Measurements from ENCODE around the gene RTEL1. TPM values are rescaled to one million over a fixed set of nuclear protein-coding genes. Genes with fewer than 3 reads are reported as not detected.
A peak's percentile ranks its signal among the peaks of the same experiment; 100 is the strongest.

The RTEL1 gene
- total and polyA plus RNA-seq, 9 of the 15 experiments (the other 6 are each of a cell fraction or from before 2014, with no cell fraction given) = 0.36 to 61.0 (median 17.9) TPM

DNA sequence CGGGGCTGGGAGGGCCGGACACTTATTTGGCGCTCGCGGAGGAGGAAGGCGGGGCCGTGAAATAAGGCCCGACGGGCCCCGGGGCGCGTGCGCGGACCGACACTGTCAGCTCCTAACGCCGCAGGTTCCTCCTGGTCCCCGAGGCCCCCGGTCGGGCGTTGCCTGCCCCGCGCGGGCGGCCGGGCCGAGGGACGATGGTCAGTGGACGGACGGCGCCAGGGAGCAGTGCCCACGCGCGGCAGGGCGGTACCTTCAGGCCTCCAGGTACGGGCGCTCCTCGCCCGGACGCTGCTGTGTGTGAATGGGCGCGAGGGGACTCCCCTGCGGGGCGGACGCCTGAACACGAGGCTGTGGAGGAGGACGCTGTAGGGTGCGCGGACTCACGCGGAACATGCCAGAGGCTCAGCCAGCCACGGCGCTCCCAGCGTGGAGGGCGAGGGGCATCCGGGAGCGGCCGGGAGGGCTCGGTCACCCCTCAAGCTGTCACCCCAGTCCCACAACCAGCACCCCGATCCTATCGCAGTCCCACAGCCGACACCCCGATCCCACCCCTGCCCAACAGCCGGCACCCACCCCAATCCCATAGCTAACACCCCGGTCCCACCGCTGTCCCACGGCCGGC lies 30.9 kb upstream of the RTEL1 start (continued):
- TF ChIP-seq BRCA1 (IDR thresholded peaks at IDR 0.05) (no peak), BRCA1 (CRISPR knock-in tag; IDR thresholded peaks at IDR 0.05) (0 out of 2 replicates have a peak, but pooled peaks have one; percentile 74), TRIM28 (IDR thresholded peaks at IDR 0.05) (no peak), HLTF (IDR thresholded peaks at IDR 0.05) (peak; percentile 53; the same call in 1 of the 2 replicates), BCL6 (CRISPR knock-in tag; IDR thresholded peaks at IDR 0.05) (no peak), SIN3A (IDR thresholded peaks at IDR 0.05; ENCODE audit: borderline replicate concordance in 2 of 2, control insufficient read depth in 1 of 2, low read depth in 2 of 2, low read length in 2 of 2) (peak in 1 of 2 experiments; percentile 63; a peak in 1 of 4 replicates), FOXM1 (IDR thresholded peaks at IDR 0.05; ENCODE audit: low read depth) (no peak), FOXM1 (CRISPR knock-in tag; IDR thresholded peaks at IDR 0.05; ENCODE audit: low read depth) (0 out of 2 replicates have a peak, but pooled peaks have one; percentile 68), CHD1 (IDR thresholded peaks at IDR 0.05; ENCODE audit: low read length) (peak; percentile 75), RBM34 (IDR thresholded peaks at IDR 0.05; ENCODE audit: borderline replicate concordance, insufficient read depth, low read length) (peak; percentile 91; the same call in 1 of the 2 replicates), CCAR2 (IDR thresholded peaks at IDR 0.05; ENCODE audit: low read depth, low read length) (no peak), SMARCE1 (IDR thresholded peaks at IDR 0.05) (no peak), SOX6 (IDR thresholded peaks at IDR 0.05) (peak; percentile 41; the same call in 1 of the 2 replicates), ESRRA (IDR thresholded peaks at IDR 0.05; ENCODE audit: borderline replicate concordance, low read depth) (peak; percentile 32; the same call in 1 of the 2 replicates), NR3C1 (CRISPR knock-in tag; IDR thresholded peaks at IDR 0.05) (peak; percentile 70; the same call in 1 of the 2 replicates), IFI16 (CRISPR knock-in tag; IDR thresholded peaks at IDR 0.05) (no peak)
- TF ChIP-seq, protein P1, sequence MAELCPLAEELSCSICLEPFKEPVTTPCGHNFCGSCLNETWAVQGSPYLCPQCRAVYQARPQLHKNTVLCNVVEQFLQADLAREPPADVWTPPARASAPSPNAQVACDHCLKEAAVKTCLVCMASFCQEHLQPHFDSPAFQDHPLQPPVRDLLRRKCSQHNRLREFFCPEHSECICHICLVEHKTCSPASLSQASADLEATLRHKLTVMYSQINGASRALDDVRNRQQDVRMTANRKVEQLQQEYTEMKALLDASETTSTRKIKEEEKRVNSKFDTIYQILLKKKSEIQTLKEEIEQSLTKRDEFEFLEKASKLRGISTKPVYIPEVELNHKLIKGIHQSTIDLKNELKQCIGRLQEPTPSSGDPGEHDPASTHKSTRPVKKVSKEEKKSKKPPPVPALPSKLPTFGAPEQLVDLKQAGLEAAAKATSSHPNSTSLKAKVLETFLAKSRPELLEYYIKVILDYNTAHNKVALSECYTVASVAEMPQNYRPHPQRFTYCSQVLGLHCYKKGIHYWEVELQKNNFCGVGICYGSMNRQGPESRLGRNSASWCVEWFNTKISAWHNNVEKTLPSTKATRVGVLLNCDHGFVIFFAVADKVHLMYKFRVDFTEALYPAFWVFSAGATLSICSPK (IDR thresholded peaks at IDR 0.05; ENCODE audit: borderline replicate concordance) = no peak
- TF ChIP-seq, protein P2, sequence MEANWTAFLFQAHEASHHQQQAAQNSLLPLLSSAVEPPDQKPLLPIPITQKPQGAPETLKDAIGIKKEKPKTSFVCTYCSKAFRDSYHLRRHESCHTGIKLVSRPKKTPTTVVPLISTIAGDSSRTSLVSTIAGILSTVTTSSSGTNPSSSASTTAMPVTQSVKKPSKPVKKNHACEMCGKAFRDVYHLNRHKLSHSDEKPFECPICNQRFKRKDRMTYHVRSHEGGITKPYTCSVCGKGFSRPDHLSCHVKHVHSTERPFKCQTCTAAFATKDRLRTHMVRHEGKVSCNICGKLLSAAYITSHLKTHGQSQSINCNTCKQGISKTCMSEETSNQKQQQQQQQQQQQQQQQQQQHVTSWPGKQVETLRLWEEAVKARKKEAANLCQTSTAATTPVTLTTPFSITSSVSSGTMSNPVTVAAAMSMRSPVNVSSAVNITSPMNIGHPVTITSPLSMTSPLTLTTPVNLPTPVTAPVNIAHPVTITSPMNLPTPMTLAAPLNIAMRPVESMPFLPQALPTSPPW (CRISPR knock-in tag; IDR thresholded peaks at IDR 0.05) = peak; percentile 95; the same call in 1 of the 2 replicates
- TF ChIP-seq, protein P3, sequence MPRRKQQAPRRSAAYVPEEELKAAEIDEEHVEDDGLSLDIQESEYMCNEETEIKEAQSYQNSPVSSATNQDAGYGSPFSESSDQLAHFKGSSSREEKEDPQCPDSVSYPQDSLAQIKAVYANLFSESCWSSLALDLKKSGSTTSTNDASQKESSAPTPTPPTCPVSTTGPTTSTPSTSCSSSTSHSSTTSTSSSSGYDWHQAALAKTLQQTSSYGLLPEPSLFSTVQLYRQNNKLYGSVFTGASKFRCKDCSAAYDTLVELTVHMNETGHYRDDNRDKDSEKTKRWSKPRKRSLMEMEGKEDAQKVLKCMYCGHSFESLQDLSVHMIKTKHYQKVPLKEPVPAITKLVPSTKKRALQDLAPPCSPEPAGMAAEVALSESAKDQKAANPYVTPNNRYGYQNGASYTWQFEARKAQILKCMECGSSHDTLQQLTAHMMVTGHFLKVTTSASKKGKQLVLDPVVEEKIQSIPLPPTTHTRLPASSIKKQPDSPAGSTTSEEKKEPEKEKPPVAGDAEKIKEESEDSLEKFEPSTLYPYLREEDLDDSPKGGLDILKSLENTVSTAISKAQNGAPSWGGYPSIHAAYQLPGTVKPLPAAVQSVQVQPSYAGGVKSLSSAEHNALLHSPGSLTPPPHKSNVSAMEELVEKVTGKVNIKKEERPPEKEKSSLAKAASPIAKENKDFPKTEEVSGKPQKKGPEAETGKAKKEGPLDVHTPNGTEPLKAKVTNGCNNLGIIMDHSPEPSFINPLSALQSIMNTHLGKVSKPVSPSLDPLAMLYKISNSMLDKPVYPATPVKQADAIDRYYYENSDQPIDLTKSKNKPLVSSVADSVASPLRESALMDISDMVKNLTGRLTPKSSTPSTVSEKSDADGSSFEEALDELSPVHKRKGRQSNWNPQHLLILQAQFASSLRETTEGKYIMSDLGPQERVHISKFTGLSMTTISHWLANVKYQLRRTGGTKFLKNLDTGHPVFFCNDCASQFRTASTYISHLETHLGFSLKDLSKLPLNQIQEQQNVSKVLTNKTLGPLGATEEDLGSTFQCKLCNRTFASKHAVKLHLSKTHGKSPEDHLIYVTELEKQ (CRISPR knock-in tag; IDR thresholded peaks at IDR 0.05) = no peak
